Uterus (tissue), 2 donors: ENCODE measurements around the gene PKDREJ.

ENCODE experiments used
- CTCF ChIP-seq, 4 experiments: fragments of 200-600 bp in 2 of 4; fragments of 450-650 bp in 2 of 4; sonication (generic) in 2 of 4; IDR thresholded peaks; one replicate each; pipeline ENCODE4 v1.5.1; 2016 to 2019; ENCODE audit warnings: antibody characterized with exemption in 4 of 4, mild to moderate bottlenecking in 2 of 4, moderate library complexity in 1 of 4
- POLR2A ChIP-seq, 2 donors: fragments of 450-650 bp; IDR thresholded peaks; one replicate each; pipeline ENCODE4 v1.6.1; 2016; ENCODE audit warnings: antibody characterized with exemption in 2 of 2, mild to moderate bottlenecking in 1 of 2, moderate library complexity in 1 of 2

- TF ChIP-seq CTCF (IDR thresholded peaks at IDR 0.05) (peak; percentile 15 to 45 (median 28)), POLR2A (IDR thresholded peaks at IDR 0.05) (peak; percentile 9 to 47)
These were observed 33.4 kb upstream of the PKDREJ start, which contains the start of gene GTSE1 for GRCh38 chr22:46296257-46297150.
